Adrenal gland (tissue), 5 donors: Measurements from ENCODE around the gene KCNT2.

Source experiments
- POLR2A ChIP-seq, 2 donors: fragments of 450-650 bp; IDR thresholded peaks; one replicate each; pipeline ENCODE4 v1.6.1; 2017; ENCODE audit warnings: antibody characterized with exemption in 2 of 2, mild to moderate bottlenecking in 2 of 2, moderate library complexity in 1 of 2
- TF ChIP-seq, protein P1 (sequence below), 6 experiments: fragments of 450-650 bp in 4 of 6; fragments of 200-600 bp in 2 of 6; sonication (generic) in 1 of 6; IDR thresholded peaks; 1 replicate in 5 of 6; 2 replicates in 1 of 6; pipeline versions ENCODE4 v1.5.1 to v1.8.0; 2016 to 2021; ENCODE audit warnings: antibody characterized with exemption in 6 of 6, mild to moderate bottlenecking in 2 of 6, moderate library complexity in 1 of 6
- donor health status: DM: no; HTN: no; CAD: no.

DNA sequence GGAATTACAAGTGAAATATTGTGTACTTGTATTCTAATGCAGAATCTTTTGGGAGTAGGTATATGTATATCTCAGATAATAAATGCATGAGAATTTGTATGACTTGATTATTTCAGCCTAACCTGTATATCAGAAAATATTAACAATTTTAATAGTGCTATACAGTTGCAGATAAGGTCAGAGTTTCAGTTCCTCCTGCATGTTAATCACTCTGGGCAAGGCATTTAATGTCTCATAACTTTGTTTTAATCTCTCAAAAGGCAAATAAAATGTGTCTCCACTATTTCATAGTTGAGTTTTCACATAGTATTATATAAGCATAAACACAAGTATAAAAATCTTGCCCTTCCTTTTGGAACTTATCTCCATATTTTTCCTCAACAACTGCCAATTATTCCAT is 352.5 kb downstream of the KCNT2 start:
- TF ChIP-seq, protein P1, sequence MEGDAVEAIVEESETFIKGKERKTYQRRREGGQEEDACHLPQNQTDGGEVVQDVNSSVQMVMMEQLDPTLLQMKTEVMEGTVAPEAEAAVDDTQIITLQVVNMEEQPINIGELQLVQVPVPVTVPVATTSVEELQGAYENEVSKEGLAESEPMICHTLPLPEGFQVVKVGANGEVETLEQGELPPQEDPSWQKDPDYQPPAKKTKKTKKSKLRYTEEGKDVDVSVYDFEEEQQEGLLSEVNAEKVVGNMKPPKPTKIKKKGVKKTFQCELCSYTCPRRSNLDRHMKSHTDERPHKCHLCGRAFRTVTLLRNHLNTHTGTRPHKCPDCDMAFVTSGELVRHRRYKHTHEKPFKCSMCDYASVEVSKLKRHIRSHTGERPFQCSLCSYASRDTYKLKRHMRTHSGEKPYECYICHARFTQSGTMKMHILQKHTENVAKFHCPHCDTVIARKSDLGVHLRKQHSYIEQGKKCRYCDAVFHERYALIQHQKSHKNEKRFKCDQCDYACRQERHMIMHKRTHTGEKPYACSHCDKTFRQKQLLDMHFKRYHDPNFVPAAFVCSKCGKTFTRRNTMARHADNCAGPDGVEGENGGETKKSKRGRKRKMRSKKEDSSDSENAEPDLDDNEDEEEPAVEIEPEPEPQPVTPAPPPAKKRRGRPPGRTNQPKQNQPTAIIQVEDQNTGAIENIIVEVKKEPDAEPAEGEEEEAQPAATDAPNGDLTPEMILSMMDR (IDR thresholded peaks at IDR 0.05), result no peak
- TF ChIP-seq POLR2A (IDR thresholded peaks at IDR 0.05), result no peak
